ENCODE measurements around the gene TNFRSF19.

Gene TNFRSF19

GRCh38 chr13:23695711-23696464 lies 125.7 kb downstream of the TNFRSF19 start:
- TF ChIP-seq CTCF (IDR thresholded peaks at IDR 0.05; ENCODE audit: low read depth, low read length, missing control alignments) = no peak
- no peak overlapping the region for H3K4me3 ChIP-seq (replicated peaks; ENCODE audit: low read depth, low read length)

GRCh38 chr13:23696610-23697009 lies 126.4 kb downstream of the TNFRSF19 start:
- no peak for DNase-seq (ENCODE audit: extremely low read depth, low read depth)
- no peak for TF ChIP-seq CTCF (IDR thresholded peaks at IDR 0.05; ENCODE audit: low read depth, low read length, missing control alignments)

More at GRCh38 chr13:23695711-23696464, 125.7 kb downstream of the TNFRSF19 start:
- DNase-seq (ENCODE audit: extremely low read depth, low read depth) = no peak

GRCh38 chr13:23697772-23698313 lies 127.6 kb downstream of the TNFRSF19 start:
- H3K4me3 ChIP-seq (replicated peaks; ENCODE audit: low read depth, low read length) = no peak overlapping the region

More at GRCh38 chr13:23696610-23697009, 126.4 kb downstream of the TNFRSF19 start:
- no peak overlapping the region for H3K4me3 ChIP-seq (replicated peaks; ENCODE audit: low read depth, low read length)

GRCh38 chr13:23699271-23699670 lies 129.1 kb downstream of the TNFRSF19 start:
- no peak for TF ChIP-seq CTCF (IDR thresholded peaks at IDR 0.05; ENCODE audit: low read depth, low read length, missing control alignments)
- H3K4me3 ChIP-seq (replicated peaks; ENCODE audit: low read depth, low read length) = no peak overlapping the region
- no peak for DNase-seq (ENCODE audit: extremely low read depth, low read depth)

More at GRCh38 chr13:23697772-23698313, 127.6 kb downstream of the TNFRSF19 start:
- no peak for DNase-seq (ENCODE audit: extremely low read depth, low read depth)
- no peak for TF ChIP-seq CTCF (IDR thresholded peaks at IDR 0.05; ENCODE audit: low read depth, low read length, missing control alignments)

- DNase-seq (ENCODE audit: extremely low read depth, low read depth) = no peak
- H3K4me3 ChIP-seq (replicated peaks; ENCODE audit: low read depth, low read length) = no peak overlapping the region
- TF ChIP-seq CTCF (IDR thresholded peaks at IDR 0.05; ENCODE audit: low read depth, low read length, missing control alignments) = no peak
Observed at GRCh38 chr13:23701186-23701585, 131.0 kb downstream of the TNFRSF19 start.

- no peak for TF ChIP-seq CTCF (IDR thresholded peaks at IDR 0.05; ENCODE audit: low read depth, low read length, missing control alignments)
- no peak for DNase-seq (ENCODE audit: extremely low read depth, low read depth)
- H3K4me3 ChIP-seq (replicated peaks; ENCODE audit: low read depth, low read length) = no peak overlapping the region
Observed at GRCh38 chr13:23701636-23702035, 131.4 kb downstream of the TNFRSF19 start.
